ENCODE measurements around the gene CFAP57.

The CFAP57 gene

DNA sequence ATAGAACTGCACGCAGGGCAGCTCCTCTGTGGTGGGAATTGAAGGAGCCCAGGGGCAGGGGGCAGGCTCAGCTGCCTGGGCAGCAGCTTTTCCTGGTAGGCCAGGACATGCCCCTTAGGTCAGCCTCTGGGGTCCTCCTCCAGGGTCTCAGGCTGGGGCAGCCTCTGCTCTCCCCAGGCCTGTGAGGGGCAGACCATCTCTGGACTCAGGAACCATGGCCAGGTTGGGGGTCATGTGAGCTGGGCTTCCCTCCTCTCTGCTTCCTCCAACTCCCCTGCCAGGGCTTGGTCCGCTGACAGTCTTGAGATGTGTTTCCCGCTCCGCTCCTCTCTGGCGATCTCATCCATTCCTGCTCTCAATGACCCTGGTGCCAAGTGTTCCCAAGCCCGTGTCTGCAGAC lies 107.5 kb downstream of the CFAP57 start:
- DNase-seq = no peak

GRCh38 chr1:43280692-43281091 lies 108.6 kb downstream of the CFAP57 start:
- DNase-seq = no peak

DNA sequence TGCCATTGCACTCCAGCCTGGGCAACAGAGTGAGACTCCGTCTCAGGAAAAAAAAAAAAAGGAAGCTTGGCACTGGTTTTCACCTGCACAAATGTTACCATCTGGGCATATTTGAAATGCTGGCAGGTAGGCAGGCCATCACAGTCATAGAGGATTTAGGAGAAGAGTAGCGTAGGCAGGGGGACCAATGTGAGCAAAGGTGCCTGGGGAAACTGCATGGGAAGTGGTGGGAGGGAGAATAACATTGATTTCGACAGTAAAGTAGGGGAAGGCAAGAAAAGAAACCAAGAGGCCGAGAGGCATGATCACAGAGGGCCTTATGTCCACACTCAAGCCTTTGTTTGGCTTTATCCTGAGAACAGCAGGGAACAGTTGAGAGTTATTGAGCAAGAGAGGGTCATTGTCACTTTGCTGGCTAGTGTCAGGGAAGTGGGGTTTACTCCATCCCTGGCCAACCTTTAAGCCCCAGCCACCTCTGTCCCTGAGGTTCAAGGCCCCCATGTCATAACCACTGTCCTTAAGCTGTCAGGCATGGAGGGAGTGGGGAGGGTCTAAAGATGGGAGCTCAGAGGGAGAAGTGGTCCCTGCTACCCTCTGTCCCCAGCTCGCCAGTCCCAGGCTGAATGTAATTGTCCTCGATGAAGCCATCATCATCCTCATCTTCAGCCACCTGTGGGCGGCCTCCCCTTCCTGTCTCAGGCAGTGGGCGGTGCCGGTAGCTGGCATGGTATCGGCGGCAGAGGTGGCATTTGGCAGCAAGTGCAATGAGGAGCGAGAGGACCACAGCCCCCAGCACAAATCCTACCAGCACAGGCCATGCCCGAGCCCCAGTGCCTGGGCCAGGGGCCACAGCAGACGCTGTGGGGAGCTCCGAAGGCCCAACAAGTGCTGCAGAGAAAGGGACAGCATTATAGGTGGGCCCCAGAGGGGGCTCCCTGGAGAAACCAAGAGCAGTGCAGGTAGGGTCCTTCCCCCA lies 110.4 kb downstream of the CFAP57 start:
- no peak for DNase-seq

GRCh38 chr1:43284065-43284464 lies 111.9 kb downstream of the CFAP57 start:
- no peak for DNase-seq

DNA sequence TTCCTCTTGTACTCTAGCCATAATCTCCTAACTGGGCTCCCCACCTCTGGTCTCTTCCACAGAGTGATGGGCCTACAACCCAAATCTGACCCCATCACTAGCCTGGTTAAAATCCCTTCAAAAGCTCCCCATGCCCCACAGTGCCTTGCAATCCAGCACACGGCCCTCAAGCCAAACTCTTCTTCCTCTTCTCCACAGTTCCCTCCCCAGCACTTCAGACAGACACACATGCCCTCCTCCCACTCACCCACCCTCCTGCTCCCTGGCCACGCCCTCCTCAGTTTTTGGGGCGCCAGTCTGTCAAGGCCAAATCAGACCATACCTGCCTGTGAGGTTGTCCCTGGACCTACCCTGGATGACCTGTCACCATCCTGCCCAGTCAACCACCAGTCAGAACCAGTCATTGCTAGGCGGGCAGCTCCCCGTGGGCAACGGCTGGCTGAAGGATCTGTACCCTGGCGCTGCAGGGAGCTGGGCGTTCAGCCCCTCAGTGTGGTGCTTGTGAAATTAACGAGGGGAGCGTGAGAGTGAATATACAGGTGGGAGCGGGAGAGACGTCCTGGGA lies 112.5 kb downstream of the CFAP57 start:
- DNase-seq = no peak

DNA sequence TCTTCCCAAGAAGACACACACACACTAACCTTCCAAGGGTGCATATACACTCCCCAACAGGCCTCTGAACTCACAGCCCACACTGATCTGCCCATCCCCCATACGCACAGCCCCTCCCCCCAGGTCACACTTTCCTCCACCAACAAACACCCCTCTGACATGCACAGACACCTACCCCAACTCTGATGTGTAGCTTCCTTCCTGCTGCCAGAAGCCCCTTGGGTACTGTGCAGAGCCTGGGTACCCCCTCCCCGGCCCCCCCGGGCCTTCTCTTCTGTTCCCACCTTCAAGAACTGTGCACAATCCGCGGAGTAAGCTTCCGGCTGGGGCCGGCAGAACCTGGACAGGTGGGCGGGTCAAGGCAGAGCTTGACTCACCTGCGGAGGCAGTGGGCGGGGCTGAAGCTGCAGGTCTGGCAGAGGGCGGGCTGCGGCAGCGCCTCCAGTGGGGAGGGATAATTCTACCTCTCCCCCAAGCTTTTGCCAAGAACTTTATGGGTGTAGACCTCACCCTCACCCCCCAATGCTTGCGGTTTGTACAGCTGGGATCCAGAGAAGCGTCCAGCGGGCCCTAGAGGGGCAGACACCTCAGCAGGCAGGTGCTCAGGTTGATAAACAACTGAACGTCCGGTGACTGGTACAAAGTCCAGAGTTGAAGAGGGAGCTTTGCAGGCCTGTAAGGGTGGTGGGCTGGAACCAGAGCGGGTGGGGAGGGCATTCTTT lies 113.3 kb downstream of the CFAP57 start, which contains the start of gene C1orf210:
Gene C1orf210 (minus strand): TSS at position 313 of the 722 bp plus-strand sequence. CDS start 2,311 bp downstream, outside the sequence.
- DNase-seq = no peak

DNA sequence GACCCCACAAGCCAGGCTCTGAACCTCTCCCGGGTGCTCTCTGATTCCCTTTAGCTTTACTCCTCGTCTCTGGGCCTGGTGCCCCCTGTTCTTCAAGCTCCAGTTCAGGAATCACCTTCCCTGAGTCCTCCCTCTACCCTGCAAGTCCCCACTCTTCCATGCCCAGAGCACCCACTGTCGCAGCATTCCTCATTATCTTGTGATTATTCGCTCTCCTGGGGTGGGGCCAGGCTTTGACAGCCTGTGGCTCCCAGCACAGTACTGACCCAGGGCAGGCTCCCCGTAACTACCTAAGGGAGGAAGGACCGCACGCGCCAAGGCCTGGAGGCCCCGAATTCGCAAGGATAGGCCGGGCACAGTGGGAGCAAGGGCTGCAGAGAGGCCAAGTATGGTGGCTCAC lies 114.0 kb downstream of the CFAP57 start:
- no peak for DNase-seq

DNA sequence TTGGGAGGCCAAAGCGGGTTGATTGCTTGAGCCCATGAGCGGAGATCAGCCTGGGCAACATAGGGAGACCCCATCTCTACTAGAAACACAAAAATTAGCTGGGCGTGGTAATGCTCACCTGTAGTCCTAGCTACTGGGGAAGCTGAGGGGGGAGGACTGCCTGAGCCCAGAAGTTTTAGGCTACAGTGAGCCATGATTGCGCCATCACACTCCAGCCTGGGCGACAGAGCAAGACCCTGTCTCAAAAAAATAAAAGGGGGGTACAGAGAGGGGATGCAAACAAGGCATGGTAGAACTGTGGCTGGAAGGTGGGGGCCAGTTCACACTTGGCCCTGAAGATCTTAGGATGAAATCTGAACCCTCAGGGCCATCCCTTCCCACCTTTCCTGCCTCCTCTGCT lies 114.4 kb downstream of the CFAP57 start:
- DNase-seq = no peak

DNA sequence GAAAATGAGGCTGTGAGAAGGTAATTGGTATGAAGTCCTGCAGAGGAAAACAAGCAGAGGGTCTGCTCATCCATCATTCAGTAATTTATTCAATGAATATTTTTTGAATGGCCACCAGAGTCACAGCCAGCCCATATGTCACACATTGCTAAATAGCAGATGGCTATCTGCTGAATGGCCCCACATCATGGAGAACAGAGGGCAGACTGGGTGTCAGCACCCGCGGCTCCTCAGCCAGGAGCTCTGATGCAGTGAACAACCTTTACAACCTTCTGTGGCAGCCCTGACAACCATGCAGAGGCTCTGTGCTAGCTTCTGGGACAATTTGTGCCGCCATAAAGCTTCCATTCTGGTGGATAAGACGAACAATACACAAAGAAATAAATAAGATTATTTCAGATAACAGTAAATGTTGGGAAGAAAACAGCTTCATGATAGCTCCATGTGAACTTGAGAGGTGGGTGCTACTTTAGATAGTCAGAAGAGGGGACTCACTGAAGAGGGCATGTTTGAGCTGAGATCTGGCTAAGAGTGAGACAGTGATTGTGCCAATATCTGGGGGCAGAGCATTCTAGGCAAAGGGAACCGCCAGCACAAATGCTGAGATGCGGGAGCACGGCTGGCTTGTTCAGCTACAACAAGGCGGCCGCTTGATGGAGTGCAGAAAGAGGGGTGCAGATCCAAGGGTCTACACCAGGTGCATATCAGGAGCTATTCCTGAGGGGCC lies 116.1 kb downstream of the CFAP57 start:
- no peak for DNase-seq

DNA sequence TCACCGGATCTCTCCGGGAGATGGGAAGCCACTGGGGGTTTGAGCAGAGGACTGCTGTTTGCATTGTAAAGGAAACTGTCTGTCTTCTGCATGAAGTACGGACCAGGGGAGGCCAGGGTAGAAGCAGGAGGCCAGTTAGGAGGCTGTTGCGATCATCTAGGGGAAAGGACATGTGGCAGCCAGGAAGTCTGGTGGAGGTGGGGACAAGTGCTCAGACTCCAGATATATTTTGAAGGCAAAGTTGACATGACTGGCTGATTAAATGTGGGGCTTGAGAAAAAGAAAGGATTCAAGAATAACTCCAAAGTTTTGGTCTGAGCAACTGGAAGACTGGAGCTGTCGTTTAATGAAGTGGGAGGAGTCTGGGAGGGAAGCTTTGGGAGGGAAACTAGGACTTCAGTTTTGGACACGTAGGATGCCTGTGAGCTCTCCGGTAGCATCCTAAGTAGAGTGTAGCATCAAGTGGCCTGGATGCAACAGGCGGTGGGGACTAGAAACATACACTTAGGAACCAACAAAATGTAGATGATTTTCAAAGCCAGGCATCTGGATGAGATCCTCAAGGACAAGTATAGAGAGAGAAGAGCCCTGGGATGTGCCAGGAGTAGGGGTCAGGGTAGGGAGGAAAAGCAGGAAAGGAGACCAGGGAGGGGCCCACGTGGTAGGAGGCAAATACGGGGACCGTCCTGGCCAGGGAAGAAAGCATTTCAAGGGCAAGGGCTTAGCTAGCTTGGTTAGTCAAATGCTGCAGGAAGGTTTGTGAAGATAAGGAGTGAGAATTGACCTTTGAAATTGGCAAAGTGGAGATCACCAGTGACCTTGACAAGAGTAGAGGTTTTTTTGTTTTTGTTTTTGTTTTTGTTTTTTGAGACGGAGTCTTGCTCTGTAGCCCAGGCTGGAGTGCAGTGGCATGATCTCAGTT lies 116.9 kb downstream of the CFAP57 start:
- no peak for DNase-seq

DNA sequence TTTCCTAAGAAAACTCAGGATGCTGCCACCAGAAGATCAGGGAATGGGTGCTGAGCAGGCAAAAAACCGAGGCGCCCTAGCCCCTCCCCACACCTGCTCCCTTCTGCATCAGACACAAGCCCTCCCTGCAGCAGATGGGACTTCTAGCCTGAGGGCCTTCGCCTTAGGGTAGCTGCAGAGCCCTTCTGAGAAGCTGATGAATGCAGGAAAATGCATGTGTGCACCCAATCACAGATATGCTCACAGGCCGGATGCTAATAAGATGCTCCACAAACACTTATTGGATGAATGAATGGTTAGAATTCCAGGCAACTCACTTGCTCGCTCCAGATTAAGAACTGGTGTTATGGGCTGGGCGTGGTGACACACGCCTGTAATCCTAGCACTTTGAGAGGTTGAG lies 120.1 kb downstream of the CFAP57 start:
- no peak for DNase-seq

DNA sequence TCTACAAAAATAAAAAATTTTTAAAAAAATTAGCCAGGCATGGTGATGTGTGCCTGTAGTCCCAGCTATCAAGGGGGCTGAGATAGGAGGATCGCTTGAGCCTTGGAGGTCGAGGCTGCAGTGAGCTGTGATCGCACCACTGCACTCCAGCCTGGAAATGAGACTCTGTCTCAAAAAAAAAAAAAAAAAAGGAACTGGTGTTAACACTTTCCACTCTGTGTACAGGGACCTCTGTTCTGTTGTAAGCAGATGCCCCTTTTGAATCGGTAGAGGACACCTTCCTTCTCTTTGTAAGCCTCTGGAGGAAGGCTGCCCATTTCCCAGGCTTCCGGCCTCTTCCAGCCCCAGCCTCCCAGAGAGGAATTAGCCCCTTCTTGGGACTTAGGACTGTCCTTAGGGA lies 120.5 kb downstream of the CFAP57 start:
- DNase-seq = no peak

DNA sequence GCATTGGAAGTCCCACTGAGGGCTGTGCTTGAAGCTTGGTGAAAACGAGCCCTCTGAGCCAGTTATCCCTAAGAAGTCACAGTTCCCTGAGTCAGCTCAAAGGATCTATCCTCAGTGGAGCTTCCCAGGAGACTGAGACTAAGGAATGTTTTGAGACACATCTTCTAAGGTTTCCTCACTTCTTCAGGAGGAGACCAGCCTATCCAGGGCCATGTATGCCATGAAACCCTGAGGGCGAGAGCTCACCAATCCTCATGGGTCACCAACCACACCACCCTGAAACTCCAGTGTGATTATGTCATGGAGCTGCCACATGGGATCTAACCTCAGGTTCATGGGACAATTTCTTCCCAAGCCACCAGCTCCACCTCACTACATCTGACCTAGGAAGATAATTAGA lies 121.0 kb downstream of the CFAP57 start:
- DNase-seq = no peak

DNA sequence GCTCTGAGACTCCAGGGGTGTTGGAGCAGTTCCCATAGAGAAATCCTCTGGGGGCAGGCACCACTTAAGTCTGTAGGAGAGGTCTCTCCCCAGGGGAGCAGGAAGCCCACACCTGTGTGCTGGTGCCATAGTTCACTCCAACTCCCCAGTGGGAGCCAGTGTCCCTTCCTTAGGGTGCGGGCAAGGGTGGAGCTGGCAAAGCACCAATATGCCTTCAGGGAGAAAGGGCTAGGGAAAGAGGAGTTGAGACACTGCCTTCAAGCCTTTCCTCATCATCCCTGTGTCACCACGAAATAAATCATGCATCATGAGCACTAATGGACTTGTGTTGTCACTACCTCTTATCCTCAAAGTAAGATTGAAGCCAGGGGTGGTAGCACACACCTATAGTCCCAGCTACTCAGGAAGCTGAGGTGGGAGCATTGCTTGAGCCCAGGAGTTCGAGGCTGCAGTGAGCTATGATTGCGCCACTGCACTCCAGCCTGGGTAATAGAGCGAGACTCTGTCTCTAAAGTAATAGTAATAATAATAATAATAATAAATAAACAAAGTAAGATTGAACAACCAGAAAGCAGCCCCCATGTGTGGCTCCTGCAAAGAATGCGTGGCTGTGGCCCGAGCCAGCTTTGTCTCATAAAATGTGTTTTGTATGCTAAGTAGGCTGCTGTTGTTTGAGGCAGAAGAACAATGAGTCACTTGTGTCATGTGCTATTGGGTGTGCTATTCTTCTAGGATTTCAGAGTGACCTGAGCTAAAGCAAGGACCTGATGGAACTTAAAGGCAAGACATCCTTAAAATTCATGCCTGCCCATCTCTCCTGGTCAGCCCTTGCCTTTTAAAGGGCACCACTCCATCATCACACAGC lies 122.0 kb downstream of the CFAP57 start:
- DNase-seq = peak; percentile 17

DNA sequence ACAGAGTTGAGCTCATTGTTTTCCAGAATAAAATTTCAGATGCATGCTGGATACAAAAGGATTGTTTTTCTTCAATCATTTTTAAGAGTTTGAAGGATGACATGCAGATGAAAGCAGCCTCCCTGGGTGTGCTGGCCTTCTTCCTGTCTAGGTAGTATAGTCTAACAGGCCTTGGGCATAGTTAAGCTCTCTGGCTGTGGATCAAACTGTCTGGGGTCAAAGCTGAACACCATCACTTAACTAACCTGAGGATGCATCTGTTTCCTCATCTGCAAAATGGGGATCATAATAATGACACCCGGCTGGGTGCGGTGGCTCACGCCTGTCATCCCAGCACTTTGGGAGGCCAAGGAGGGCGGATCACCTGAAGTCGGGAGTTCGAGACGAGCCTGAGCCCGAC lies 122.6 kb downstream of the CFAP57 start:
- no peak for DNase-seq

DNA sequence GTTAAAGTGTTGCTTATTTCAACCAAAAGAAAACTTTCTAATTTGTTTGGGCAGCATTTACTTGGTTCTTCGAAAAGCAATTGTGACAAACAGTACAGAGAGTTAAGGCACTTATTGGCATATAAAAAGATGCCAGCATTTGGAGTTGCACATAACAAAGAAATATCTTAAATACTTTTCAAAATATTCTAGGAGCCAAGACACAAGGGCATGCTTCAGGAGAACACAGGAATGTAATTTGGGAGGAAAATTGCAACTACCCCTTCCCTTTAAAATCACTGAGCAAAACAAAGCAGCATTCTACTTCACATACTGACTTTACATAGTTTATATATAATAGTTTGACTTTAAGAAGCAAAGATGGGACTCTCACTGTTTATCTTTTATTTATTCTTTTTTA lies 124.1 kb downstream of the CFAP57 start:
- DNase-seq = no peak

DNA sequence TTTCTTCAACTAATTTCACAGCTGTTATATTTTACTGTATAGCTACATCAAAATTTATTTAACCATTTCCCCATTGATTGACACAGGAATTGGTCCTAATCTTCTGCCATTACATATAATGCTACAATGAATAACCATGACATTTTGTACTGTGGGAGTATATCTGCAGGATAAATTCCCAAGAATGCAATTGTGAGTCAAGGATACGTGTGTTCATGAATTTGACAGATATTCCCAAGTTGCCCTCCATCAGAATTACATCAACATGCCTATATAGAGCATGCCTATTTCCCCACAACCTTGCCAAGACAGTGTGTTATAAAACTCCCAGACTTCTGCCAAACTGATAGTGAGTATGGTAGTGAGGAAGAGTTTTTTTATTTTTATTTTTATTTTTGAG lies 125.9 kb downstream of the CFAP57 start:
- no peak for DNase-seq

DNA sequence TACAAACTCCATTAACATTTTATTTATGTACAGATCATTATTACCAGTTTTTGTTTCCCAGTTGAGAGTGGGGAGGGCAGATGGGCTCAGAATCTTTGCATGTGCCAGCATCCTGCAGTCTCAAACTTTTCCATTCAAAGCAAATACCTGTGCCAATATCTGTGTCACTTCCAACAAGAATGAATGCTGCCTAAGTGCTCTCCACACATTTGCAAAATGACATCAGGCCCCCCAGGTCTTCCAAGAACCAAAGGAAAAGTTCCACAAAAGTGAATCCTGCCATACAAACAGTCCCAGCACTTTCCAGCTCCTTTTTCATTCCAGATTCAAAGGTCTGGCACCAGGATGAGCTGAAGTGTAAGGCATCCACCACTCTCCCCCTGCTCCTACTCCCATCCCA lies 127.0 kb downstream of the CFAP57 start:
- DNase-seq = no peak

DNA sequence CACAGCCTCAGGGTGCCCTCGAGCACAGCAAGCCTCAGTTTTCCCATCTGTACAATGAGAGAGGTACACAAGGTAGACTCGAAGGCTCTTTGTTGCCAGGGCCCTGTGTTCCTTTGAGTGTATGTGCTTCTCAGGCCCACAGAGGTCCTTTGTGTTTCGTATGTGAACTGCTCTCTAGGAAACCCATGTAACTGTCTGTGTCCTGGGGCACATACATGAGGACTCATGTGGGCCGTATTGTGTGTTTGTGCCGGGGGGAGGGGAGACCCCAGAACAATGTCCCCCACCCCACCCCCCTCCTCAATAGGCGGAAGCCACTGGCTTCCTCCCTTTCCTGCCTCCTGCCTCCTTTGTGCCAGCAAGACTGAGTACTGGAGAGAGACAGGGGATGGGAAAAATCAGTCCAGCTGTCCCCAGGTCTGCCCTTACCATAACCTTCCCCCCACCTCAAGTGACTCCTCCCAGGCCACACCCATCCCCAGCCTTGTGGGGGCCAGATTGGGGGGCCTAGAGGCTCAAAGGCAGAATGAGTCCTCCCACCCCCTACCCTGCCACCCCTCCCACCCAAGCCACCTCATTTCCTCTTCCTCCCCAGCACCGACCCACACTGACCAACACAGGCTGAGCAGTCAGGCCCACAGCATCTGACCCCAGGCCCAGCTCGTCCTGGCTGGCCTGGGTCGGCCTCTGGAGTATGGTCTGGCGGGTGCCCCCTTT lies 128.4 kb downstream of the CFAP57 start, which contains the start of gene TIE1:
Gene TIE1 (plus strand): TSS at position 605 of the 717 bp plus-strand sequence. CDS start 90 bp downstream, at position 695.
- no peak for DNase-seq

DNA sequence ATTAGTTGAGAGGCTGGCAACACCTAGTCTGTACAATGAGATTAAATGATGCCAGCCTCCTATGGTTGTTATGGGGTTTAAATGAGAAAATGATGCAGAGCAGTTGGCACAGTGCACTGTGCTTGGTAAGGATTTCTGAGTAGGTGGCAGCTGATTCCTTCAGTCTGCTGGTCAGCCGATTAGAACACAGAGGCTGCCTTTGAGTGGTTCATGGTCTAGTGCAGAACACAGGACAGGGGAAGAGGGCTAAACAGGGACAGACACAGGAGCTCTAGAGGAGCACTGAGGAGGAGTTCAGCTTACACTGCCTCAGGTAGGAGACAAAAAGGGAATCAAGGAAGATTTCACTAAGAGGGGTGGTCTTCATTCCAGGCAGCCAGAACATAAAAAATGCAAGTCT lies 130.1 kb downstream of the CFAP57 start:
- no peak for DNase-seq
